Stimulated activated CD8-positive, alpha-beta memory T cell treated with anti-CD3 and anti-CD28 coated beads, Interleukin-15, amount 100 ng/mL, for 1 hour (primary cell): ENCODE measurements around the gene DGKB.

Experiments
- DNase-seq: peaks from one replicate; pipeline ENCODE4 v3.0.0-alpha.2; 2020; ENCODE audit warnings: low read depth

DGKB gene

DNA sequence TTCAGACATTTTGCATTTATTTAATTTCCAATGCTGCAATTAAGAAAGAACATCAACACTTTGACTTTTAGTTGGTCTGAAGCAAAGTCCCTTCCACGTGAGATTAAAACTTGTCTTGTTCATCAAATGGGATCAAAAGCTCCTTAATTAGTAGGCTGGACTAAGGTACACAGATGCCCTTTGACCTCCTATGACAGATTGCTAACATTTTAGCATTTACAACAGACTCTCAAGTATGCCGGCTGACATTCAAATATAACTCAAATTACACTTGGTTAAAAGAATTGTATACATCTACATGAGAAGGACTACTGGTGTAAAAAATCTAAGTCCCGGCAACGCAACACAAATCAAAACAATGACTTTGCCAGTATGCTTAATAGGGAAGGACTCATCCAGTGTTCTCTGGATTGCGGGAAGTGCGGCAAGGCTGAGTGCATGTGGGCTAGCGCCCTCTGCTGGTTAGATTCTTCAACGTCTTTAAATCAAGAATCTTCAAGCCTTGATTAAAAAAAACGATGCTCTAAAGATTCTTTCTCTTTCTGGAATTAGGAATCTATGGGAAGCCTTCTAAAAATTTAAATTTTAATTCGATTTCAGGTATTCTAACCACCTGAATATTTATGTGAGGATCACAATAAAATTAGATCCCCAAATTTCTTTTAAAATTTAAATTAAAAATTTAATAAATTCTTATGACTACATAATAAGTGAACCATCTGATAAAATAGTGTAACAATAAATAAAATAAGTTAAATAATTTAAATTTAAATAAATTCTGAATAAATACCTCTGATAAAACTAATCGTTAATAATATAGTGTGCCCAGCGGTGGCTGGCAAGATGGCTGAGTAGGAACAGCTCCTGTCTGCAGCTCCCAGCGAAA, 444.7 kb downstream of the DGKB start:
- no peak for DNase-seq

DNA sequence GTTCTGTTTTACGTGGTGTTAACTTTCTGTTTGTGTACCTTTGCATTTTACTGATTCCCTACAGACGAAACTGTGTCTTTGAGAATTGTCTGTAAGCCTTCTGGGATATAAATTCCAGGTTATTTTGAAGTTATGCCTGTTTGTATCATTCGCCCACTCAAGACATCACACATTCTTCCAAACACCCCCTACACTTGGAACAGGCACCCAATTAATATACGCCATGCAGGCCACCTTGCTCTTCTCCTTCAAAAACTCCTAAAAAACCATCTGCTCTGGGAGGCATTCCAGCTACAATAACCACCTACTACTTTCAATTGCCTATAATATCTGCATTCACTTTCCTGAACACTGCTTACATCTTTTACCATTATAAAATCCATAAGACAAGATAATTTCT, 453.3 kb downstream of the DGKB start:
- DNase-seq: no peak

DNA sequence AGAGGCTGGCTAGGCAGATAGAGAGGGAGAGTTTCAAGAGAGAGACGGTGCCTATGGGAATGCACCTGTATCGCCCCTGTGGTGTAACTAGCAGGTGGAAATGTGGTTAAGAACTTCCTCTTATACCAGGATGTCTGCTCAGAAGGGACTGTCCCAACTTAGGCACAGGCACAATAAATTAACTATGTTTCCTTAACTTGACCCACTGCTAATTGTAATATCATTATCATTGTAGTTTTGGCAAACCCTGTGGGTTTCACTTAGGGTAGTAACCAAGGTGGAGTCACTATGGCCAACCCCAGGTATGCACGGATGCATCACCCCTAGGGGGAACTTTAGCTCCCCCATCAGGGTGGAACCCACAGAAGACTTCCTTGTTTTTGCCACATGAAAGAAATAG, 455.7 kb downstream of the DGKB start:
- DNase-seq: no peak

DNA sequence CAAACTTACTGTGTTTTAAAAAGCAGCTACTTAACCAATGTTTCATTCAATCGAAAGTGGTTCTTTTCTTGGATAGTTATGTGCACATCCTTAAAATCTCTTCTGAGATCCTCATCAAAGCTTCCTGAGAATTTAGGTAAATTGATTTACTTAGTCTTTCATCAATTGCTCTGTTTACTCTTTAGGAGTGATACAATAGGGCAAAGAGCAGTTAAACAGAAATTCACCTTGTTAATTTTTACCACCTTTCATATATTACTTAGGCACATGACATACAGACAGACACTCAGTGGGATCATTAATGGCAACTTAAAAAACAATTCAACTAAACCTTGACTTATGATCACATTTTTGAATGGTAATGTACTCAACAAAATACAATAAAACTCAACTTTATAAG, 456.3 kb downstream of the DGKB start:
- no peak for DNase-seq

DNA sequence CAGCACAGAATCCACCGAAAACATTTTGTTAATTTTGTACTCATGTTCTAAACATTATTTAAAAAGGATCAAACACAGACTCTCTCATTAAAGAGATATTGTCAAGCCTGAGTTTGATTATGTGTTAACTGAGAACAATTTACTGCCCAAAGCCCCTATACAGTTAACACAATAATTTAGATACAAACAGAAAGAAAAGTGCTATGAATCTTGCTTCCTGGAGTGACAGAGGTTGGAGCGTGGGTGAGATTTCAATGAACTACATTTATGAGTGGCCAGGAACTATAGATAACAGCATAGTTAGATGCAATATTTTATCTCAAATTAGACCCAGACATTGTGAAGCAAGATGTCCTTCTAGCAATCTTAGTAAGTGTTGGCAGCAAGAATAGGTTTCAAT, 464.2 kb downstream of the DGKB start:
- DNase-seq: no peak

DNA sequence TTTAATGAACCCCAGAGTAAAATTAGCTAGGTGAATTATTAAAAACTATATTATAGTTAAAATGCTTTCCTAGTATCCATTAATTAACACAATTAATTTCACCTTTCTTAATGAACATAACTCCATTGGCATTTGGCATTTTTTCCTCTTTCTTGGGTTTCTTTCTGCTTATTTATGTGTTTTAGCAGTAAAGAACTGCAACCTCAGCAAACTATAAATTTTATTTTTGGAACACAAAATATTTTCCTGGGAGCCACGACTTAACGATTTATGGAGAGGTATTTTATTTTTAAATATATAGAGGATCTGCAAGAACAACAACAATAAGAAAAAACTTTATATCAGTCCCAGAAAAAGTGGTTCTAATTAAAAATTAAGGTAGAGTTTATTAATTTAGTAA, 465.7 kb downstream of the DGKB start:
- no peak for DNase-seq

DNA sequence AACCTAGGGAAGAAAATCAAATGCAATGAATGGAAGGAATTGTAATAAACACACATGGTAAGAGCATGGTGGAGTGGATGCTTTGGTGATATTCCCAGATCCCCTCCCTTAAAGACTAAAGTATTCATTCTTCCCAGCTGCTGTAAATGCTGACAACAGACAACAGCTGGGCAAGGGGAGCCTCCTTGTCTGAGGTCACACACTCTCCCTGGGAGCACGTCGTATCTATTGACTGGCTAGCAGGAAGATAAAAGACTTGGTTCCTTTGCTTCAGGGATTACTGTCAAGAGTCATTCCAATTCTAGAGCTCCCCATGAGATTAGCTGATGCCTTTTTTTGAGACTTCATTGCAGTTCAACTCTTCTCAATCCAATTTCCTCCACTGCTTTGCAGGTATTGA, 469.6 kb downstream of the DGKB start:
- DNase-seq: no peak

DNA sequence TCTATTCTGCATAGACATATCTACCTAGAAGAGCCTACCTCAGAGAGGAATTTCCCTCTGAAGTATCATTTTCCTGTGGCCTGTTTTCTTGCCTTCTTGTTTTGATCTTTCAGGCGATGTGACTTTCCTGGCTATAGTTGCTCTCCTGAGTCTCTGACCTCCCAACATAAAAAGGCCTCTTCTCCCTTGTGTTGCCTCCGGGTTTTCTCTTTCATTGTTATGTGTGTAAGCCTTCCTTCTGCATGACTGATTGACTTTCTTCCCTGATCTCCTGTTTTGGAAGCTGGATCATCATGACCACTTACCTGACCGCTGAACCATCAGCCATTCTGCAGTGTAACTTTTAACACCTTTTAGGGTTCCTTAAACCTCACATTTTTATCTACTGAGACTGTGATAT, 471.6 kb downstream of the DGKB start:
- DNase-seq: no peak

DNA sequence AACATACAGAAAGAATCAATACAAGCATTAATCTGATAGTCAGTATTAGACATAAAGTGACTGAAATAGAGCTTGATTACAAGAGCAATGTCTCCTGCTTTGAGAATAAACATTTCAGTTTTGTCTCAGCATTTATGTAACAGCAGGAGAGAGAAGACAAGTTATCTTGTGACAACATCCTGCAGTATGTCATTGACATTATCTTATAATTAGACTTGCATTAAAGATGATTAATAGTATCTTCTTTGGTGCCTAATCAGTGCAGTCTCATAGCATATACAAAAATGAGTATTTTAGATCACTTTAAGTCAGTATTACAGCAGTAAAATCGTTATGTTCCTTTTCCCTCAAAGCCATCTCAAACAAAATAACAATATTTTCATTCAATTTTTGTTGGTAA, 477.0 kb downstream of the DGKB start:
- no peak for DNase-seq

DNA sequence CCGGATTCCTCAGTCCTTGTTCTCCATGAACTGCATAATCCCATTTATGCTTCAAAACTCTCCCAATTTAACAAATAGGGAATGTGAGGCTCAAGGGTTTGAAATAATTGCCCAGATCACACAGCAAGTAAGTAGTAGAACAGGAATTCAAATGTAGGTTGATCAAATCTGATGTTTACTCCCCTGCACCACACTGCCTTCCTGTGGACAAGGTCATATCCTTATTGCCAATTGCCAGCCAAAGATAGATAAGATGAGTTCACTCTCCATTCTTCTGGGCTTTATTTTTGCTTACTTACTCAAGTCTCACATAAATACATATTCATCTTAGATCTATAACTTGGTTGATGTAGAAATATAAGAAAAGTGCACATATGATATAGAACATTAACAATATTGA, 477.9 kb downstream of the DGKB start:
- DNase-seq: no peak

DNA sequence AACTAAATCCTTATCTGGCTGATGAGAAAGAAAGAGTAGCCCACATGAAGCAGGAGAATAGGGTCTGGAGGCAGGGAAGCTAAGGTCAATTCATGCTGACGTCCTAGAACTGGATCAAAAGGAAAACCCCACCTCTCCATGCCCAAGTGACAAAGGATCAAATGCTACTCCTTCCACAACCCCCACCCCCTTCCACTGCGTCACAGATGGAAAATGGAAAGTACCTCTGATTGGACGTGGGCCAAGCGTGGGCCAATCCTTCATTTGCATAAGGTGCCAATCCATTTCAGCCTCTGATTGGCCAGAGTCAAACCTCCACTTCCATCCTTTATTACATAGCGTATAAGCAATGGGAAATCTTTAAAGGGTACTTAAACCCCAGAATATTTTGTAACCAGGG, 481.8 kb downstream of the DGKB start:
- no peak for DNase-seq

DNA sequence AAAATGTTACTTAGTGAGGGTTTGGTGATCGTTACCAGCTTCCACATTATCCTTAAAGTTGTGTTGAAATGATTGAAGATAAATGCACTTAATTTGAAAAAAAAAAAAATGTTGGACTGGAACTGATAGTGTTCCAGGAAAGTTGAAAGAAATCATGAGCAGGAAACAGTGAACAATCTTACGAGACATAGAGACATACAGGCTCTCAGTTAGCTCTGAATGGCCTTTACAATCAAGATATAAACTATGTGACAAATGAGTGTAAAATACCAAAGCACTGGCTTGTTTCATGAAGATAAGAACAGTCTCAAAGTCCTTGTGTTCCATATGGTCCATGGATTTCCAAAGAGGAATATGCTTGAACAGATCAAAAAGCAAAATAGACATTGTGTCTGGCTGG, 483.0 kb downstream of the DGKB start:
- DNase-seq: no peak

DNA sequence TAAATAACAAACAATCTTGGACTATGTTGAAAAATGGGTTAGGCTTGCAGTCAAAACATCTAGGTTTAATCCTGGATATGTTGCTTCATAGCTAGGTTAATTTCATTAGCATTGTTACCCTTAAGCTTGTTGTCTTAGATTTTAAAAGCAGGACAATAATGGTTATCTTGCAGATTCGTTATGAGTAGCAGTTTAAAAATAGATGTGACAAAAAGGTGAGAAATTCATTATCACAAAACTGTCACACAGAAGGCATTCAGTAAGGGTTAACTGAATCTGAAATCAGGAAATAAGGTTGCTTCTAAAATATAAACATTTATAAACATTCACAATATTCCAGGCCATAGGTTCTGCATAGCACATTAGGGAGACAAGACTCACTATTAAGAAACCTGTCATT, 483.9 kb downstream of the DGKB start:
- no peak for DNase-seq

DNA sequence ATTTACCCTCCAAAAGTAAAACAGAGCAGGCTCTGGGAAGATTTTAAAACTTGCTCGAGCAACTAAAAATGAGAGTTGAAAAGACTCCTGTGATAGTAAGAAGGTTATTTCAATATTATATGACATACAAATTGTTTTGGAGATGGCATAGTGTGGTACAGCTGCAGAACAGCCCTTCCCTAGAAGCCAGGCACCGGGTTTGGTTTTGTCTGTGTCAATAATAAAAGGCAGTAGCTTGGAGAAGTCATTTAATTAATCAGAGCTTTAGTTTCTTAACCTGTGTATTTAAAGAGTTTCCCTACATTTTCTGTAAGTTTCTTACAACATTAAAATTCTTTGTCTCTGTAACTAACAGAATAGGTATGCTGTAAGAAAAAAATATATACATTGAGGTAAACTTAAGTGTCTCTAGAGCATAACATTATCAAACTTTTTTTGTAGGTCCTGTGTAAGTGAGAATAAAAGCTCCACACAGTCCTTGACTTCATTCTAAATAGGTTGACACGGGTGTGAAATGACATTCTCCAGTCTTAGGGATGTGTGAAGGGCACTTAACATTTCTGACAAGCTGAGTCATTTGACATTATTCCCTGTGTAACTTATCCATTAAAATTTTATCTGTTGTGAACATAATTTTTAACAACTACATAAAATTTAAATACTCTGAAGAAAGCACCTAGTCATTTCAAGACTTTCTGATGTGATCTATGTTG, 488.1 kb downstream of the DGKB start:
- DNase-seq: no peak

DNA sequence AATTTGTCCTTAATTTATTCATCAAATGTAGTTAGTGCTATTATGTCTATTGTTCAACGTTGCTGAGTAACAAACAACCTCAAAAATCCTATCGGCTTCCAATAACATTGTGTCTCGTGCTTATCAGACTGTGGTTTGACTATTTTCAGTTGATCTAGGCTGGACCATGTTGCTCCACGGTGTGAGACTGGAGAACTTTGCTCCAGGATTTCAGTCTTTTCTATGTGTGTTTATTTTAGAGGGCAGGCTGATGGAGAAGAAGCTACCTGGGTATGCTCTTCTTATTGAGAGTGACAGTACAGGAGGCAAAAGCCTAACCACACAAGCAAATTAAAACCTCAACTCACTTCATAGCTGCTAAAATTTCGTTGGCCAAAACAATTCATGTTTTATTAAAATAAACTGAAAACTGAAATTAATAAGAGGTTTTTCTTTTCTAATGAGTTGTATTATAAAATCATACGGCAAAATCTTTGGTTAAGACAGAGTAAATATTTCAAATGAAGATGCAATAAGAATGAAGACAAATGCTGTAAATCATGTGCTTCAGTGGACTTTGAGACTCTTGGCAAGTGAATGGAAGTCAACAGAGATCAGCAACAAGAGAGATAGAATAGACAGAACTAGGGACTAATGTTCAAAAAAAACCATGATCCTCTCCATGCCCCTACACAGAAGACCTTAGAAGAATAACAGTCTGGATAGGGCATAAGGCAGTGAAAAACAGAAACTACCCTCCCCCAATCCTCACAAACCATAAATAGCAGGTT, 495.1 kb downstream of the DGKB start:
- DNase-seq: no peak

DNA sequence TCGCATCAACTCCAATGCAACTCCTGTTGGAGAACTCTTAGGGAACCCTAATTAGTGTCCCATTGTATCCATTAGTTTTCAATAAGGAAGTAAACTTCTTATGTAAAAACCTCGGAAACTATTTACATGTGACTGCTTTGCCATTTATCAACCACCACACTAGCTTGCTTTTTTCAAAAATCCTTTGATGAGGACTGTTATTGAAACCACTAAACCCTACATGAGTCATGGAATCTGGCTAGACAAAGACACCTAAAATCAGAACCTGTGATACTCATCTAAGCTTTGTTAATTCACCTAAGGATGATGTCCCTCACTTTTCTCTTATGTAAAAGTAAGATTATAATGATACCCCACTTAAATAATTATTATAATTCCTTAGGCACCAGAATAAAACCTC, 499.0 kb downstream of the DGKB start:
- no peak for DNase-seq

DNA sequence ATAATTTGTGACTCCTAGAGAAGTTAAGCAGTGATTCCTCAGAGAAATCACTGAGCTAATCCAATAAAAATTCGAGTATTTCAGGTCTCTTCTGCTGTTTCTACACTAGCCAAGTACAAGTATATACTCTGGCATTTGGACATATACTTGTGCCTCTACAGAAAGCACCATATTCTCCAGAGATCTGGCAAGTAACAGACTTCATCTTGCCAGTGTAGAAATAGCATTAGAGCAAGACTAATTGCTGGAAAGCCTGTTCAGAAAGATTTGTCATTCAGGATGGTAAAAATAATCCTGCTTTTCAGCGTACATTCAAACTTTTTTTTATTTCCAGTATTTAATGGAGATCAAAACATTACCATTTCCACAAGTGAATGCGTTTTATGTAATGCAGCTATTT, 502.3 kb downstream of the DGKB start:
- DNase-seq: no peak

DNA sequence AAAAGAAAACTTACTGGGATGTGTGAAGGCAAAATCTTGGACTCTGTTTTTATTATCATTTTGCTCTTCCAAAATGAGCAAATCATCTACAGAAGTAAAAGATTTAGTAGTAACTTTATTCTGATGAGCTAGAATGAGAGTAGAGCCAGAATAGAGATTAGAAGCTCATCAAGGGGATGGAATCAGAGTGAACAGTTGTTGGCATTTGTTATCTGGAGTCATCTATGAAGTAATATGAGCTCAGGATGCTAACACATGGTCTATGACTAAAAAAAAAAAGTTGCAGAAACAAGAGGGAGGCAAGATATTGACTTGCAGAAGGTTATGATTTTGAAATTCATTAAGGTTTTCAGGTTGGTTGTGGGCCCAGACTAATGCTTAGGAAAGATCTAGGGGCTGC, 504.0 kb downstream of the DGKB start:
- no peak for DNase-seq

DNA sequence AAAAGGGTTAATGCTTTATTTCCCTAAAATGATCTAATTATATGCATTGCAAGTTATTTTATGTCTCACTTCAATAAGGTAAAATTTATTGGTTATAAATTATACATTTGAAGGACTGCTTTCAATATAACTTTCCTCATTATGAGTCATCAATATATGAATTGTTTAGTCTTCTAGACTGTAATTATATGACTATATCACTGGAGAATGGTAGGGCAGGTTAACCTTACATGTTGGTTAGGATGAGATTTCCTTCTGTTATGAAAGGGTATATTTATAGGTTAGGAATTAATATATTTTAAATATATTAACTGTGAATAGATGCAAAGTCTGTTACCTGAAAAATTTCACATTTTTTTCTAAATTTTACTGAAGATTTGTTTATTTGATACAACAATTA, 506.7 kb downstream of the DGKB start:
- DNase-seq: no peak

DNA sequence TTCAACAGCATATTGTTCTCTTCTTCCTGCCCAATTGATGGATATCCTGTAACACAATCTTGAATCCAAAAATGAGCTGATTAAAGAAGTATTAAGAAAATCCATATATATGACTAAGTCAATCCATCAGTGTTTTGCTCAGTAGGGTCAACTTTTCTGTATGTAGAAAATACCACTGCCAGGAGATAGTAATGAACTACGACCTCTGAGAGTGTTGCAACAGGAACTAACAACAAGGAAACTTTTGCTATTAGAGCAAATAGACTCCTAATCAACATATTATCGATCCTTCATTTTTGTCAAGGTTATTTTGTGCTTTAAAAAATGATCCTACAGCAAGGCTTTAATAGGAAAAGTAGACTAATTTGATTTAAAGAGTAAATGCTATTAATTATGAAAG, 507.8 kb downstream of the DGKB start:
- DNase-seq: no peak

DNA sequence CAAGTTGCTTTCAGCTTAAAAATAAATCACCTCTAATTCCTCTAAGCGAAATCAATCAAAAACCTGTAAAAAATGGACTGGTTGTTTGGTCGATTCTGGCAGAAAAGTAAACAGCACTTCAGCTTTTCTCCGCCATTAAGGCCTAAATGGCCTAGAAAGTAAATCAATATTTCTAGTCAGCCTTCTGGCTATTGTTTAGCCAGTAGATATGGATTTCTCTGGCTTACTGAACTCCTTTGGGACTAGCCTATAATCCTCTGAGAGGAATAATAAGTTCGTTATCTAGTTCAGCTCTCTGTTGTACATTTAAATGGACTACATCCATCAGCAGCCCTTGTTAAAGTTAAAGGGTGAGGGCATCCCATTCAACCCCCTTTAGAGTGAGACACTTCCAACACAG, 513.0 kb downstream of the DGKB start:
- no peak for DNase-seq

DNA sequence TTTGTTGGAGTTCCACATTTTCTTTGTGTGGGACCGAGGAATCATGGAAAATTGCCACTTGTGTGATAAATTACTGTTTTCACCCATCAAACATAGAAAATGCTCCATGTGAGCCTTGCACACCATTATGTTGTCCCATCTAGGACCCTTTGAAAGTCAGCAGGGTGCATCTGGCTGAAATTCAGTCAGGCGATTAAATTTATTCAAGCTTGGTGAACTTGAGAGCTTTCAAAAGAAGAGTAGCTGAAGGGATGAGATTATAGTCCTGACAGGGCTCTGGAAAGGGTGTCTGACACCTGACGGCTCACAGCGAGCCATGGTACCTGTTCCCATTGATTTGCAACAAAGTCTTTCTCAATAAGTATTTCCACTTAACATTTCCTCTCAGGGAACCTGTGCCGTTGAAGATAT, 513.4 kb downstream of the DGKB start:
- no peak for DNase-seq

DNA sequence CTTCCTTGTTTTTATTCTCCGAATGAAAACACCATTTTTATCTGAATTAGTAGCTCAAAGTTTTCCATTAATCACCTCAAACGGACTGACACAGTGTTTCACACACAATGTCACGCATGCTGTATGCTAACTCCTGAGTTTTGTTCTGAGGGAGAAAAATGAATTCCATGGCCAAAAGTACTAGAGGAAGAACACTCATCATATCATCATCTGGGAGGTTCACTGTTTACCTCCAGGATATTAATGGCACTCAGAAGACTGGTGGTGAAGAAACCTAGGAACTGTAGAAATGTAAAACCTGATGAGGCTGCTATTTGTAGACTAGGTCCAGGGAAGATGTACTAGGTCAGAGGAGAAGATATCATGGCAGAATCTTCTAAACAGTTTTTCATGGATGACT, 517.5 kb downstream of the DGKB start:
- DNase-seq: no peak
